MM.1S (cell line): Measurements from ENCODE around the gene GCA.

Experiments
- DNase-seq: peaks from one replicate; pipeline ENCODE4 v3.0.0-alpha.2; 2015
- H2AFZ ChIP-seq: fragments of 300-600 bp; sonication (generic); 2 replicates; pipeline ENCODE4 v1.6.0; 2016; ENCODE audit warnings: antibody characterized with exemption, low read length
- H3F3A ChIP-seq: fragments of 300-600 bp; sonication (generic); 2 replicates; pipeline ENCODE4 v1.6.1; 2016; ENCODE audit warnings: mild to moderate bottlenecking, antibody characterized with exemption, low read length, moderate library complexity, mixed read lengths; ENCODE audit not compliant: insufficient read depth
- H3K27ac ChIP-seq: fragments of 300-600 bp; sonication (generic); 2 replicates; pipeline ENCODE4 v1.5.1; 2016; ENCODE audit warnings: mild to moderate bottlenecking, low read length
- H3K27me3 ChIP-seq: fragments of 300-600 bp; sonication (generic); replicated peaks from 2 replicates; pipeline ENCODE4 v1.6.0; 2016; ENCODE audit warnings: low read length; ENCODE audit not compliant: insufficient read depth
- H3K36me3 ChIP-seq: fragments of 300-600 bp; sonication (generic); replicated peaks from 2 replicates; pipeline ENCODE4 v1.6.1; 2016; ENCODE audit warnings: mild to moderate bottlenecking, low read length, mixed read lengths; ENCODE audit not compliant: insufficient read depth
- H3K4me1 ChIP-seq: fragments of 300-600 bp; sonication (generic); 2 replicates; pipeline ENCODE4 v1.6.1; 2016; ENCODE audit warnings: low read length, mixed read lengths
- H3K4me2 ChIP-seq: fragments of 300-600 bp; sonication (generic); 2 replicates; pipeline ENCODE4 v1.6.0; 2016; ENCODE audit warnings: low read depth, low read length
- H3K4me3 ChIP-seq: fragments of 300-600 bp; sonication (generic); 2 replicates; pipeline ENCODE4 v1.5.1; 2016; ENCODE audit warnings: low read length, mixed read lengths
- H3K79me2 ChIP-seq: fragments of 300-600 bp; sonication (generic); 2 replicates; pipeline ENCODE4 v1.6.1; 2016; ENCODE audit warnings: mixed run types, low read length, mixed read lengths
- H3K9ac ChIP-seq: fragments of 300-600 bp; sonication (generic); 2 replicates; pipeline ENCODE4 v1.6.1; 2016; ENCODE audit warnings: low read length, mixed read lengths
- H3K9me2 ChIP-seq: fragments of 300-600 bp; sonication (generic); replicated peaks from 2 replicates; pipeline ENCODE4 v1.6.1; 2016; ENCODE audit warnings: mild to moderate bottlenecking, low read length, mixed read lengths; ENCODE audit not compliant: insufficient read depth
- H3K9me3 ChIP-seq: fragments of 300-600 bp; sonication (generic); replicated peaks from 2 replicates; pipeline ENCODE4 v1.6.1; 2016; ENCODE audit warnings: mild to moderate bottlenecking, low read length, mixed read lengths; ENCODE audit not compliant: insufficient read depth
- H4K20me1 ChIP-seq: fragments of 300-600 bp; sonication (generic); 2 replicates; pipeline ENCODE4 v1.6.1; 2016; ENCODE audit warnings: mild to moderate bottlenecking, low read length, moderate library complexity, mixed read lengths; ENCODE audit not compliant: insufficient read depth
- EZH2 ChIP-seq: fragments of 300-600 bp; sonication (generic); optimal IDR thresholded peaks from 2 replicates; pipeline ENCODE3; 2017; ENCODE audit warnings: low read depth, mild to moderate bottlenecking, antibody characterized with exemption, low read length, mixed read lengths
- EZH2phosphoT487 ChIP-seq: fragments of 300-600 bp; sonication (generic); IDR thresholded peaks from 2 replicates; pipeline ENCODE4 v1.6.1; 2018; ENCODE audit warnings: antibody characterized with exemption, low read length
- TF ChIP-seq, protein P1 (sequence below): fragments of 300-600 bp; sonication (generic); IDR thresholded peaks from 2 replicates; pipeline ENCODE4 v1.5.1; 2016; ENCODE audit warnings: antibody characterized with exemption, low read length, mixed read lengths

GCA gene, protein sequence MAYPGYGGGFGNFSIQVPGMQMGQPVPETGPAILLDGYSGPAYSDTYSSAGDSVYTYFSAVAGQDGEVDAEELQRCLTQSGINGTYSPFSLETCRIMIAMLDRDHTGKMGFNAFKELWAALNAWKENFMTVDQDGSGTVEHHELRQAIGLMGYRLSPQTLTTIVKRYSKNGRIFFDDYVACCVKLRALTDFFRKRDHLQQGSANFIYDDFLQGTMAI

DNA sequence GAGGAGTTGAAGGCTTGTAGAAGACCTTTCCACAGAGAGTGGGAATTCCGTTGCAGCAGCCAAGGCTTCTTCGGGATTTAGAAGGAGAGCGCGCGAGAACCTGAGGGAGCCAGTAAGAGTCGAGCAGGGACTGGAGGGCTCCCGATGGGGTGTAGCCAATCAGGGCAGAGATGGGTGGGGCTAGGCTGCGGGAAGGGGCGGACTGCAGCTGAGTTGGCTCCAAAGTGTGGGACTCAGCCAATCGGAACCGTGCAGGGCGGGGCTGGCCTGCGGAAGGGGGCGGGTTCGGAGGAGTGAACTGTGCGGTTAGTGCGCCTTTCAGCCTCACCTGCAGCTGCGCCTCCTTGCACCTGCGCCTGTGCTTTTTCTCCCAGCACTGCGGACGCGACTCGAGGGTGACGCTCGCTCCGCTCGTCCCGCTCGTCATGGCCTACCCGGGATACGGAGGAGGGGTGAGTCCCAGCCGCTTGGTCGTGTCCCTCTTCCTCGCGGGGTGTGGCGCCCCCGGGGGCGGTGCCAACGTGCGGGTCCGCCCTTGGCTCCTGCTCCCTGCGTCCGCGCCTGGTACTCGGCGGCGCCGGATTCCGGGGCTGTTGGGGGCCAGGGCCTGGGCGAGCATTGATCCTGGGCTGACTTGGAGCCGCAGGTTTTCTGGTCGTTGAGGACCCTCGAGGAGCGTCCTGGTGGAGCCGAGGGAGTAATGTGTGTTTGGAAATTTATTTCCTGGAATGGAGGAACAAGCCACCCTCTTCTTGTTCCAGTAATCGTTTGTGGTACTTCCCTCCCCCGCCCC lies at the start of gene GCA:
Gene GCA, plus strand, starts transcription at position 309 of the 793 bp plus-strand sequence. Its CDS starts 117 bp downstream, at position 426.
- no peaks in the 10 kb centered on the region for H3K9me3 ChIP-seq
- 0 out of 2 replicates have a peak, but pooled peaks cover 6% of the 10 kb centered on the region for H3K4me1 ChIP-seq
- peak within 1 kb of the TSS; percentile 89 for H2AFZ ChIP-seq
- peak within 1 kb of the TSS; percentile 86 for H3K27ac ChIP-seq
- peaks cover 7% of the 10 kb centered on the region for H3F3A ChIP-seq
- H3K36me3 ChIP-seq: no peaks in the 10 kb centered on the region
- no peaks in the 10 kb centered on the region for H4K20me1 ChIP-seq
- H3K4me2 ChIP-seq: peak within 1 kb of the TSS; percentile 87
- no peaks in the 10 kb centered on the region for H3K27me3 ChIP-seq
- H3K79me2 ChIP-seq: peaks cover 17% of the 10 kb centered on the region
- TF ChIP-seq EZH2phosphoT487: no peak
- H3K4me3 ChIP-seq: peak within 1 kb of the TSS; percentile 83
- H3K9me2 ChIP-seq: no peaks in the 10 kb centered on the region
- peak within 1 kb of the TSS; percentile 71 for H3K9ac ChIP-seq
- peak; percentile 98 for DNase-seq

DNA sequence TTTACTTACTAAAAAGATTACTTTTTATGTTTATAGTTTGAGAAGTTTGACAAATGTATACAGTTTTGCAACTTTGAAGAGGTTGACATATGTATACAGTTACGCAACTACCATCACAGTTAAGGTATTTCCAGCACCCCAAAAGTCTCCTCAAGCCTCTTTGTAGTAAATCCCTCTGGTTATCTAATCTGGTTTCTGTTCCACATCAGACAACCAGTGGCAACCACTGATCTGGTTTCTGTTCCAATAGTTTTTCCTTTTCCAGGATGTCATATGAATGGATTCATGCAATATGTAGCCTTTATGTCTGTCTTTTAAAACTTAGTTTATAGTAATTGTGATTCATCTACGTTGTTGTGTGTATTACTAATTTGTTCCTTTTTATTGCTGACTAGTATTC lies 48.9 kb upstream of the GCA start:
- no peak for DNase-seq
- Histone ChIP-seq H3F3A (no peaks in the 10 kb centered on the region), H4K20me1 (no peaks in the 10 kb centered on the region), H3K27ac (no peak overlapping the region), H2AFZ (no peak overlapping the region), H3K79me2 (no peaks in the 10 kb centered on the region), H3K9me2 (no peaks in the 10 kb centered on the region), H3K4me2 (no peak overlapping the region), H3K9ac (no peak overlapping the region), H3K27me3 (no peaks in the 10 kb centered on the region), H3K36me3 (no peaks in the 10 kb centered on the region), H3K4me3 (no peak overlapping the region), H3K9me3 (no peaks in the 10 kb centered on the region), H3K4me1 (no peaks in the 10 kb centered on the region)
- TF ChIP-seq EZH2 (no peak), EZH2phosphoT487 (no peak)
- TF ChIP-seq, protein P1, sequence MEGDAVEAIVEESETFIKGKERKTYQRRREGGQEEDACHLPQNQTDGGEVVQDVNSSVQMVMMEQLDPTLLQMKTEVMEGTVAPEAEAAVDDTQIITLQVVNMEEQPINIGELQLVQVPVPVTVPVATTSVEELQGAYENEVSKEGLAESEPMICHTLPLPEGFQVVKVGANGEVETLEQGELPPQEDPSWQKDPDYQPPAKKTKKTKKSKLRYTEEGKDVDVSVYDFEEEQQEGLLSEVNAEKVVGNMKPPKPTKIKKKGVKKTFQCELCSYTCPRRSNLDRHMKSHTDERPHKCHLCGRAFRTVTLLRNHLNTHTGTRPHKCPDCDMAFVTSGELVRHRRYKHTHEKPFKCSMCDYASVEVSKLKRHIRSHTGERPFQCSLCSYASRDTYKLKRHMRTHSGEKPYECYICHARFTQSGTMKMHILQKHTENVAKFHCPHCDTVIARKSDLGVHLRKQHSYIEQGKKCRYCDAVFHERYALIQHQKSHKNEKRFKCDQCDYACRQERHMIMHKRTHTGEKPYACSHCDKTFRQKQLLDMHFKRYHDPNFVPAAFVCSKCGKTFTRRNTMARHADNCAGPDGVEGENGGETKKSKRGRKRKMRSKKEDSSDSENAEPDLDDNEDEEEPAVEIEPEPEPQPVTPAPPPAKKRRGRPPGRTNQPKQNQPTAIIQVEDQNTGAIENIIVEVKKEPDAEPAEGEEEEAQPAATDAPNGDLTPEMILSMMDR: no peak

DNA sequence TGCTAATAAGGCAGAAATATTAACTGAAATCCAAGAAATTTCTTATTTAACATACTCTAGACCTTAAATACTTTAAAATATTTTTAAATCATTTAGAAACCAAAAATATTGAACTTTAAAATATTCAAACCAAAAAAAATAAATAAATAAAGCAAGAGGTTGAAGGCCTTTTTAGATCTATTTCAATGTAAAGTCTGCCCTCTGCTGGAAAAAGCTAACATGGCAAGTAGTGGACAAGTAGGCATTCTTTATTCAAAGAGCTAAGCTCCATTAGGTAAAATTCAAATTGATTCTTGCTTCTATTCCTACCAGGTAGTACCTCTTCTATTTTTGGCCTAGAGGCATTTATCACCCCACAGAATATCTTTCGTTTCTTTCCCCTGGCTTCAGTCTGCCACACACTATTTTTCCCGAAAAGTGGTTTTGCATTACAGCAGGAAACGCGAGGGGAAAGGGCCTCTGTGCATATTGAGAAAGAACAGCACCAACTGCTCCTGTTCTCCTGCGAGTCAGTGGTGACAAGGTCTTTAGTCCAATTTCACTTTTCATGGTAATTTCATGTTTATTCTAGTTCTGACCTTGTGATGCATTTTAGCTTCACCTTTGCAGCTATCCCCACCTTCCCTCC lies 45.9 kb upstream of the GCA start:
- no peaks in the 10 kb centered on the region for H3K9me2 ChIP-seq
- no peak overlapping the region for H3K4me2 ChIP-seq
- H3K79me2 ChIP-seq: no peaks in the 10 kb centered on the region
- no peak overlapping the region for H3K9ac ChIP-seq
- no peaks in the 10 kb centered on the region for H3F3A ChIP-seq
- no peaks in the 10 kb centered on the region for H4K20me1 ChIP-seq
- no peaks in the 10 kb centered on the region for H3K4me1 ChIP-seq
- no peaks in the 10 kb centered on the region for H3K36me3 ChIP-seq
- no peak overlapping the region for H2AFZ ChIP-seq
- no peak for TF ChIP-seq EZH2
- TF ChIP-seq, protein P1: peak; percentile 65
- H3K27me3 ChIP-seq: no peaks in the 10 kb centered on the region
- no peak overlapping the region for H3K4me3 ChIP-seq
- H3K27ac ChIP-seq: no peak overlapping the region
- no peaks in the 10 kb centered on the region for H3K9me3 ChIP-seq
- peak; percentile 73 for DNase-seq
